K562 (cell line): Measurements from ENCODE around the gene PALM3. TPM values are rescaled to one million over a fixed set of nuclear protein-coding genes. Genes with fewer than 3 reads are reported as not detected.

Source experiments
- ARHGAP35 ChIP-seq: fragments of 450-650 bp; IDR thresholded peaks from 2 replicates; pipeline ENCODE4 v1.6.1; 2018; ENCODE audit not compliant: partially characterized antibody
- ARID1B ChIP-seq: fragments of 450-650 bp; IDR thresholded peaks from 2 replicates; pipeline ENCODE4 v1.6.1; 2016; ENCODE audit warnings: antibody characterized with exemption, mild to moderate bottlenecking, inconsistent platforms
- CREB3 ChIP-seq: fragments of 450-650 bp; conservative IDR thresholded peaks from 2 replicates; pipeline ENCODE4 v1.6.1; 2016; ENCODE audit warnings: missing genetic modification characterization, low read depth, mild to moderate bottlenecking, missing compliant biosample characterization, moderate library complexity
- EWSR1 ChIP-seq: fragments of 450-650 bp; IDR thresholded peaks from 2 replicates; pipeline ENCODE4 v1.6.1; 2018; ENCODE audit warnings: borderline replicate concordance, mild to moderate bottlenecking, low read depth, moderate library complexity; ENCODE audit not compliant: partially characterized antibody
- HLTF ChIP-seq: fragments of 450-650 bp; IDR thresholded peaks from 2 replicates; pipeline ENCODE4 v1.6.1; 2016
- IRF2 ChIP-seq: sonication (generic); formaldehyde crosslinking; IDR thresholded peaks from 2 replicates; pipeline ENCODE4 v1.8.1; 2022; ENCODE audit warnings: mild to moderate bottlenecking, missing genetic modification reagents
- KDM1A ChIP-seq, 2 experiments: fragments of 450-650 bp; IDR thresholded peaks; 2 replicates each; pipeline ENCODE4 v1.6.1; 2016; ENCODE audit warnings: mild to moderate bottlenecking in 2 of 2
- KLF1 ChIP-seq: fragments of 450-650 bp; IDR thresholded peaks from 2 replicates; pipeline ENCODE4 v1.6.1; 2016; ENCODE audit warnings: missing genetic modification characterization, missing compliant biosample characterization
- NEUROD1 ChIP-seq: fragments of 150-350 bp; IDR thresholded peaks from 2 replicates; pipeline ENCODE4 v1.6.1; 2014; ENCODE audit warnings: borderline replicate concordance, low read length, low read depth; ENCODE audit not compliant: partially characterized antibody
- NFYB ChIP-seq: IDR thresholded peaks from 2 replicates; pipeline ENCODE4 v1.6.1; 2011; ENCODE audit warnings: mild to moderate bottlenecking, moderate library complexity; ENCODE audit not compliant: insufficient read length; ENCODE audit errors: extremely low read depth
- POLR2H ChIP-seq: IDR thresholded peaks from 2 replicates; pipeline ENCODE4 v1.6.1; 2016; ENCODE audit warnings: missing genetic modification characterization, low read depth, mild to moderate bottlenecking, control low read depth, missing compliant biosample characterization, moderate library complexity
- RNF2 ChIP-seq: sonication (generic); IDR thresholded peaks from 2 replicates; pipeline ENCODE4 v1.6.1; 2016
- RREB1 ChIP-seq: fragments of 250-450 bp; sonication (Bioruptor Pico); IDR thresholded peaks from 2 replicates; pipeline ENCODE4 v1.4.0; 2020
- USF2 ChIP-seq: sonication (generic); formaldehyde crosslinking; IDR thresholded peaks from 2 replicates; pipeline ENCODE4 v1.5.0; 2020; ENCODE audit warnings: missing genetic modification reagents
- ZNF184 ChIP-seq: sonication (generic); formaldehyde crosslinking; IDR thresholded peaks from 2 replicates; pipeline ENCODE4 v1.5.0; 2020; ENCODE audit warnings: missing genetic modification reagents
- polyA plus RNA-seq, 8 experiments: library from polyadenylated mRNA; depleted of rRNA in 4 of 8; stranded (reverse) in 5 of 8; unstranded in 3 of 8; fragments of >200 nt; fragmentation: Nextera tagmentation in 2 of 8; fragmentation: Illumina TruSeq in 1 of 8; extraction: Ambion mirVana in 2 of 8; extraction: Trizol in 1 of 8; gene quantifications; 2 replicates each; pipeline versions ENCODE4 v1.2.1 to v1.2.3, GENCODE V29; 2011 to 2014; ENCODE audit warnings: inconsistent platforms in 1 of 8, missing spikeins in 1 of 8
- total RNA-seq, 7 experiments: library from RNA; depleted of rRNA in 6 of 7; stranded (reverse); fragments of >200 nt in 6 of 7; fragmentation: Illumina TruSeq in 2 of 7; extraction: Trizol in 2 of 7; gene quantifications; 2 replicates each; pipeline versions ENCODE4 v1.2.1 to v1.2.3, GENCODE V29; 2011 to 2021; ENCODE audit warnings: low replicate concordance in 1 of 7
- TF ChIP-seq, protein P1 (sequence below): sonication (generic); formaldehyde crosslinking; IDR thresholded peaks from 2 replicates; pipeline ENCODE4 v1.8.1; 2022; ENCODE audit warnings: missing genetic modification reagents

The PALM3 gene
- total and polyA plus RNA-seq, 9 of the 15 experiments (the other 6 are each of a cell fraction or from before 2014, with no cell fraction given) = 0.07 to 9.3 (median 3.3) TPM

GRCh38 chr19:14091081-14091812 is 29.4 kb upstream of the PALM3 start (continued):
- peak; percentile 19 for TF ChIP-seq NEUROD1
- no peak for TF ChIP-seq ARID1B
- no peak for TF ChIP-seq HLTF
- peak; percentile 97 for TF ChIP-seq KLF1 (tag)
- TF ChIP-seq USF2 (CRISPR knock-in tag) = no peak
- no peak for TF ChIP-seq ZNF184 (CRISPR knock-in tag)
- no peak for TF ChIP-seq IRF2 (CRISPR knock-in tag)
- TF ChIP-seq NFYB = no peak
- no peak for TF ChIP-seq POLR2H (tag)
- no peak for TF ChIP-seq EWSR1
- TF ChIP-seq RNF2 = peak; percentile 24; the same call in 1 of the 2 replicates
- TF ChIP-seq CREB3 (tag) = no peak
- TF ChIP-seq KDM1A (IDR thresholded peaks at IDR 0.05) = peak in 1 of 2 experiments; percentile 64; a peak in 2 of 4 replicates
- no peak for TF ChIP-seq ARHGAP35
- TF ChIP-seq, protein P1, sequence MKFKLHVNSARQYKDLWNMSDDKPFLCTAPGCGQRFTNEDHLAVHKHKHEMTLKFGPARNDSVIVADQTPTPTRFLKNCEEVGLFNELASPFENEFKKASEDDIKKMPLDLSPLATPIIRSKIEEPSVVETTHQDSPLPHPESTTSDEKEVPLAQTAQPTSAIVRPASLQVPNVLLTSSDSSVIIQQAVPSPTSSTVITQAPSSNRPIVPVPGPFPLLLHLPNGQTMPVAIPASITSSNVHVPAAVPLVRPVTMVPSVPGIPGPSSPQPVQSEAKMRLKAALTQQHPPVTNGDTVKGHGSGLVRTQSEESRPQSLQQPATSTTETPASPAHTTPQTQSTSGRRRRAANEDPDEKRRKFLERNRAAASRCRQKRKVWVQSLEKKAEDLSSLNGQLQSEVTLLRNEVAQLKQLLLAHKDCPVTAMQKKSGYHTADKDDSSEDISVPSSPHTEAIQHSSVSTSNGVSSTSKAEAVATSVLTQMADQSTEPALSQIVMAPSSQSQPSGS (CRISPR knock-in tag) = no peak
- TF ChIP-seq RREB1 (CRISPR knock-in tag) = 0 out of 2 replicates have a peak, but pooled peaks have one; percentile 31
